WTC11 (cell line): ENCODE results near the gene MTMR6. TPM values are rescaled to one million over a fixed set of nuclear protein-coding genes. Genes with fewer than 3 reads are reported as not detected.

Source experiments
- ATAC-seq: fragments of 200-7000 bp; cut with Tn5 transposase; 2 replicates; pipeline ENCODE4 v1.10.0; 2021; ENCODE audit warnings: mild to moderate bottlenecking, moderate library complexity
- CTCF ChIA-PET: fragments of 300-600 bp; sonication (Branson Sonifier 250); formaldehyde crosslinking; loops from one replicate; lab custom pipeline; 2021; ENCODE audit warnings: antibody characterized with exemption; lab: Charles Lee
- POLR2A ChIA-PET: fragments of 350-600 bp; sonication (Branson Sonifier 250); formaldehyde crosslinking; loops from one replicate; lab custom pipeline; 2021; ENCODE audit warnings: antibody characterized with exemption; lab: Charles Lee
- DNase-seq: peaks from one replicate; pipeline ENCODE4 v3.0.0; 2021; ENCODE audit warnings: low spot score
- H3K27ac Mint-ChIP-seq: 2 replicates; pipeline ENCODE4 v1.8.0; 2021; ENCODE audit warnings: mixed read lengths
- H3K27me3 Mint-ChIP-seq: 2 replicates; pipeline ENCODE4 v1.8.0; 2021; ENCODE audit warnings: low read depth, mild to moderate bottlenecking, moderate library complexity, mixed read lengths
- H3K36me3 Mint-ChIP-seq: 2 replicates; pipeline ENCODE4 v1.8.0; 2021; ENCODE audit warnings: mixed read lengths
- H3K4me1 Mint-ChIP-seq: 2 replicates; pipeline ENCODE4 v1.8.0; 2022; ENCODE audit warnings: mixed read lengths
- H3K4me3 Mint-ChIP-seq: 2 replicates; pipeline ENCODE4 v1.8.0; 2021; ENCODE audit warnings: mild to moderate bottlenecking, moderate library complexity, mixed read lengths
- H3K9me3 Mint-ChIP-seq: 2 replicates; pipeline ENCODE4 v1.8.0; 2021; ENCODE audit warnings: mixed read lengths
- CREM ChIP-seq: sonication (generic); formaldehyde crosslinking; IDR thresholded peaks from 2 replicates; pipeline ENCODE4 v1.8.1; 2022; ENCODE audit warnings: mild to moderate bottlenecking, missing genetic modification reagents, moderate library complexity
- ELF4 ChIP-seq: sonication (generic); formaldehyde crosslinking; IDR thresholded peaks from 2 replicates; pipeline ENCODE4 v1.8.1; 2022; ENCODE audit warnings: low read depth, mild to moderate bottlenecking, moderate library complexity, missing genetic modification reagents
- FOXJ3 ChIP-seq: sonication (generic); formaldehyde crosslinking; IDR thresholded peaks from 2 replicates; pipeline ENCODE4 v1.9.0; 2021; ENCODE audit warnings: missing genetic modification reagents, mild to moderate bottlenecking, borderline replicate concordance
- GTF2I ChIP-seq: fragments of 250-450 bp; sonication (Bioruptor Pico); conservative IDR thresholded peaks from 2 replicates; pipeline ENCODE4 v1.4.0; 2021; ENCODE audit warnings: mild to moderate bottlenecking
- IRF2 ChIP-seq: sonication (generic); formaldehyde crosslinking; IDR thresholded peaks from 2 replicates; pipeline ENCODE4 v1.8.0; 2022; ENCODE audit warnings: low read depth, missing genetic modification reagents, borderline replicate concordance
- KAT7 ChIP-seq: sonication (generic); formaldehyde crosslinking; IDR thresholded peaks from 2 replicates; pipeline ENCODE4 v1.8.1; 2023; ENCODE audit warnings: missing genetic modification reagents, mild to moderate bottlenecking, borderline replicate concordance
- MYBL2 ChIP-seq: sonication (generic); formaldehyde crosslinking; IDR thresholded peaks from 2 replicates; pipeline ENCODE4 v1.8.1; 2023; ENCODE audit warnings: mild to moderate bottlenecking, moderate library complexity, missing genetic modification reagents
- NR1H2 ChIP-seq: sonication (generic); formaldehyde crosslinking; IDR thresholded peaks from 2 replicates; pipeline ENCODE4 v1.9.0; 2021; ENCODE audit warnings: mild to moderate bottlenecking, moderate library complexity, missing genetic modification reagents
- OVOL2 ChIP-seq: fragments of 250-450 bp; sonication (Bioruptor Pico); IDR thresholded peaks from 2 replicates; pipeline ENCODE4 v1.9.0; 2021; ENCODE audit warnings: mild to moderate bottlenecking, borderline replicate concordance
- PRRX2 ChIP-seq: fragments of 250-450 bp; sonication (Bioruptor Pico); IDR thresholded peaks from 2 replicates; pipeline ENCODE4 v1.8.0; 2021; ENCODE audit warnings: mild to moderate bottlenecking
- RELA ChIP-seq: sonication (generic); formaldehyde crosslinking; IDR thresholded peaks from 2 replicates; pipeline ENCODE4 v1.8.1; 2022; ENCODE audit warnings: missing genetic modification reagents, mild to moderate bottlenecking, borderline replicate concordance
- SP1 ChIP-seq: sonication (generic); formaldehyde crosslinking; conservative IDR thresholded peaks from 2 replicates; pipeline ENCODE4 v1.8.1; 2022; ENCODE audit warnings: missing genetic modification reagents
- ZNF232 ChIP-seq: sonication (generic); formaldehyde crosslinking; IDR thresholded peaks from 2 replicates; pipeline ENCODE4 v1.8.0; 2022; ENCODE audit warnings: mild to moderate bottlenecking, missing genetic modification reagents
- ZNF317 ChIP-seq: sonication (generic); formaldehyde crosslinking; IDR thresholded peaks from 2 replicates; pipeline ENCODE4 v1.8.1; 2023; ENCODE audit warnings: low read depth, mild to moderate bottlenecking, moderate library complexity, missing genetic modification reagents, borderline replicate concordance
- ZNF416 ChIP-seq: fragments of 250-450 bp; sonication (Bioruptor Pico); IDR thresholded peaks from 2 replicates; pipeline ENCODE4 v1.9.0; 2021; ENCODE audit warnings: mild to moderate bottlenecking, inconsistent platforms
- total RNA-seq: library from RNA; stranded (reverse); gene quantifications from 3 replicates; pipeline ENCODE4 v1.2.3, GENCODE V29; 2021
- TF ChIP-seq, protein P1 (sequence below): sonication (generic); formaldehyde crosslinking; IDR thresholded peaks from 2 replicates; pipeline ENCODE4 v1.8.1; 2022; ENCODE audit warnings: low read depth, missing genetic modification reagents, borderline replicate concordance
- TF ChIP-seq, protein P2 (sequence below): sonication (generic); formaldehyde crosslinking; IDR thresholded peaks from 2 replicates; pipeline ENCODE4 v1.8.1; 2023; ENCODE audit warnings: mild to moderate bottlenecking, missing genetic modification reagents
- TF ChIP-seq, protein P3 (sequence below): sonication (generic); formaldehyde crosslinking; IDR thresholded peaks from 2 replicates; pipeline ENCODE4 v1.8.1; 2023; ENCODE audit warnings: mild to moderate bottlenecking, missing genetic modification reagents, moderate library complexity
- TF ChIP-seq, protein P4 (sequence below): fragments of 250-450 bp; sonication (Bioruptor Pico); IDR thresholded peaks from 2 replicates; pipeline ENCODE4 v1.9.0; 2021; ENCODE audit warnings: mild to moderate bottlenecking, borderline replicate concordance
- TF ChIP-seq, protein P5 (sequence below): fragments of 200-600 bp; IDR thresholded peaks from 2 replicates; pipeline ENCODE4 v1.8.0; 2022; ENCODE audit warnings: antibody characterized with exemption
- TF ChIP-seq, protein P6 (sequence below): sonication (generic); formaldehyde crosslinking; IDR thresholded peaks from 2 replicates; pipeline ENCODE4 v1.8.0; 2022; ENCODE audit warnings: mild to moderate bottlenecking, missing genetic modification reagents
- TF ChIP-seq, protein P7 (sequence below): sonication (generic); formaldehyde crosslinking; IDR thresholded peaks from 2 replicates; pipeline ENCODE4 v1.8.1; 2022; ENCODE audit warnings: mild to moderate bottlenecking, missing genetic modification reagents, moderate library complexity, borderline replicate concordance

The MTMR6 gene
- total RNA-seq, 1 experiment from 2014 or later, result 8.6 TPM

DNA sequence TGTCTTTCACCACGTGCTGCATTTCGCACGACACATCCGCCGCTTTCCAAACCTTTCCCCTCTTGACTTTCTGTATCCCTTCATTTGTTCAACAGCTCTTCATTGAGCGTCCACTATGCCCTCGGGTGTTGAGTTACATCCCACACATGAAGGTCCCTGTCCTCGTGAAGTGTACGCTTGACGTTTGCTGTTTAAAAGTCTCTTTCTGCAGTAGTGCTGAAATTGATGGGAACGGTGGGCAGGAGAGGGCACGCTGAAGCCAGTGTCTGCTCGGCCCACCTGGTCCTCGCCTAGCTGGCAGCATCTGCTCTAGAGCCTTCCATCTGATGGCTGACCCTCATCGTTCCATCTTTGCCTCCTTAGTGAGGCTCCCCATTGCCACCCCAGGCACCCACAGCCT lies 59.6 kb downstream of the MTMR6 start:
- no peak for TF ChIP-seq NR1H2 (CRISPR knock-in tag)
- TF ChIP-seq, protein P1, sequence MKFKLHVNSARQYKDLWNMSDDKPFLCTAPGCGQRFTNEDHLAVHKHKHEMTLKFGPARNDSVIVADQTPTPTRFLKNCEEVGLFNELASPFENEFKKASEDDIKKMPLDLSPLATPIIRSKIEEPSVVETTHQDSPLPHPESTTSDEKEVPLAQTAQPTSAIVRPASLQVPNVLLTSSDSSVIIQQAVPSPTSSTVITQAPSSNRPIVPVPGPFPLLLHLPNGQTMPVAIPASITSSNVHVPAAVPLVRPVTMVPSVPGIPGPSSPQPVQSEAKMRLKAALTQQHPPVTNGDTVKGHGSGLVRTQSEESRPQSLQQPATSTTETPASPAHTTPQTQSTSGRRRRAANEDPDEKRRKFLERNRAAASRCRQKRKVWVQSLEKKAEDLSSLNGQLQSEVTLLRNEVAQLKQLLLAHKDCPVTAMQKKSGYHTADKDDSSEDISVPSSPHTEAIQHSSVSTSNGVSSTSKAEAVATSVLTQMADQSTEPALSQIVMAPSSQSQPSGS (CRISPR knock-in tag), result no peak
- TF ChIP-seq CREM, result no peak
- no peak for TF ChIP-seq SP1
- no peak for TF ChIP-seq PRRX2 (CRISPR knock-in tag)
- TF ChIP-seq, protein P2, sequence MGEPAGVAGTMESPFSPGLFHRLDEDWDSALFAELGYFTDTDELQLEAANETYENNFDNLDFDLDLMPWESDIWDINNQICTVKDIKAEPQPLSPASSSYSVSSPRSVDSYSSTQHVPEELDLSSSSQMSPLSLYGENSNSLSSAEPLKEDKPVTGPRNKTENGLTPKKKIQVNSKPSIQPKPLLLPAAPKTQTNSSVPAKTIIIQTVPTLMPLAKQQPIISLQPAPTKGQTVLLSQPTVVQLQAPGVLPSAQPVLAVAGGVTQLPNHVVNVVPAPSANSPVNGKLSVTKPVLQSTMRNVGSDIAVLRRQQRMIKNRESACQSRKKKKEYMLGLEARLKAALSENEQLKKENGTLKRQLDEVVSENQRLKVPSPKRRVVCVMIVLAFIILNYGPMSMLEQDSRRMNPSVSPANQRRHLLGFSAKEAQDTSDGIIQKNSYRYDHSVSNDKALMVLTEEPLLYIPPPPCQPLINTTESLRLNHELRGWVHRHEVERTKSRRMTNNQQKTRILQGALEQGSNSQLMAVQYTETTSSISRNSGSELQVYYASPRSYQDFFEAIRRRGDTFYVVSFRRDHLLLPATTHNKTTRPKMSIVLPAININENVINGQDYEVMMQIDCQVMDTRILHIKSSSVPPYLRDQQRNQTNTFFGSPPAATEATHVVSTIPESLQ (CRISPR knock-in tag), result no peak
- DNase-seq (no peak), ATAC-seq (no peak)
- ChIA-PET POLR2A (no interaction called here), CTCF (no interaction called here)
- H3K36me3 Mint-ChIP-seq, result no peaks in the 10 kb centered on the region
- H3K4me3 Mint-ChIP-seq, result no peak overlapping the region
- no peaks in the 10 kb centered on the region for H3K4me1 Mint-ChIP-seq
- H3K9me3 Mint-ChIP-seq, result no peaks in the 10 kb centered on the region
- H3K27me3 Mint-ChIP-seq, result peaks cover 3% of the 10 kb centered on the region; the same call in 1 of the 2 replicates
- no peak overlapping the region for H3K27ac Mint-ChIP-seq

DNA sequence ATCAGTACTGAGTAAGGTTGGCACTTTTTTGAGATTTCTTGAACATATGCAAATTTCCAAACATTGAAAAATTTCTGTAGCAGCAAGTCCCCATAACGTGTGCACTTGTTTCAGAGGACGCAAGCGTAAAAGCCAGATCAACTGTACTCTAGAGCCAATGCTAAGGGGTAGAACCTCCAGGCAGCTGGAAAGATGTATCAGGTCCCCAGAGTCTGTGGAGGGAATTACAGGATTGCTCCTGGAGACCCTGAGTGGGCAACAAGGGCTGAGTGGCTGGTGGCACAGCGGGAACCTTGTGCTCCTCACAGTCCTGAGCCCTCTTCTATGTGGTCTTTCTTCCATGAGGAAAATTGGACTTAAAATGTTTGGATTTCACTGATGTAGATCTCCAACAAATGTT lies 61.3 kb downstream of the MTMR6 start:
- Mint-ChIP-seq H3K4me3 (no peak overlapping the region), H3K27ac (no peak overlapping the region), H3K36me3 (no peaks in the 10 kb centered on the region), H3K4me1 (no peaks in the 10 kb centered on the region), H3K27me3 (peaks cover 3% of the 10 kb centered on the region; the same call in 1 of the 2 replicates), H3K9me3 (no peaks in the 10 kb centered on the region)
- DNase-seq (no peak), ATAC-seq (peak; percentile 75)
- TF ChIP-seq, protein P3, sequence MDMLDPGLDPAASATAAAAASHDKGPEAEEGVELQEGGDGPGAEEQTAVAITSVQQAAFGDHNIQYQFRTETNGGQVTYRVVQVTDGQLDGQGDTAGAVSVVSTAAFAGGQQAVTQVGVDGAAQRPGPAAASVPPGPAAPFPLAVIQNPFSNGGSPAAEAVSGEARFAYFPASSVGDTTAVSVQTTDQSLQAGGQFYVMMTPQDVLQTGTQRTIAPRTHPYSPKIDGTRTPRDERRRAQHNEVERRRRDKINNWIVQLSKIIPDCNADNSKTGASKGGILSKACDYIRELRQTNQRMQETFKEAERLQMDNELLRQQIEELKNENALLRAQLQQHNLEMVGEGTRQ (CRISPR knock-in tag), result no peak
- TF ChIP-seq ZNF416 (CRISPR knock-in tag) (no peak), MYBL2 (CRISPR knock-in tag) (no peak), ZNF232 (CRISPR knock-in tag) (no peak), ZNF317 (CRISPR knock-in tag) (no peak), GTF2I (CRISPR knock-in tag) (no peak), KAT7 (no peak), OVOL2 (no peak), IRF2 (CRISPR knock-in tag) (no peak), RELA (no peak), ELF4 (CRISPR knock-in tag) (no peak), FOXJ3 (no peak)
- TF ChIP-seq, protein P4, sequence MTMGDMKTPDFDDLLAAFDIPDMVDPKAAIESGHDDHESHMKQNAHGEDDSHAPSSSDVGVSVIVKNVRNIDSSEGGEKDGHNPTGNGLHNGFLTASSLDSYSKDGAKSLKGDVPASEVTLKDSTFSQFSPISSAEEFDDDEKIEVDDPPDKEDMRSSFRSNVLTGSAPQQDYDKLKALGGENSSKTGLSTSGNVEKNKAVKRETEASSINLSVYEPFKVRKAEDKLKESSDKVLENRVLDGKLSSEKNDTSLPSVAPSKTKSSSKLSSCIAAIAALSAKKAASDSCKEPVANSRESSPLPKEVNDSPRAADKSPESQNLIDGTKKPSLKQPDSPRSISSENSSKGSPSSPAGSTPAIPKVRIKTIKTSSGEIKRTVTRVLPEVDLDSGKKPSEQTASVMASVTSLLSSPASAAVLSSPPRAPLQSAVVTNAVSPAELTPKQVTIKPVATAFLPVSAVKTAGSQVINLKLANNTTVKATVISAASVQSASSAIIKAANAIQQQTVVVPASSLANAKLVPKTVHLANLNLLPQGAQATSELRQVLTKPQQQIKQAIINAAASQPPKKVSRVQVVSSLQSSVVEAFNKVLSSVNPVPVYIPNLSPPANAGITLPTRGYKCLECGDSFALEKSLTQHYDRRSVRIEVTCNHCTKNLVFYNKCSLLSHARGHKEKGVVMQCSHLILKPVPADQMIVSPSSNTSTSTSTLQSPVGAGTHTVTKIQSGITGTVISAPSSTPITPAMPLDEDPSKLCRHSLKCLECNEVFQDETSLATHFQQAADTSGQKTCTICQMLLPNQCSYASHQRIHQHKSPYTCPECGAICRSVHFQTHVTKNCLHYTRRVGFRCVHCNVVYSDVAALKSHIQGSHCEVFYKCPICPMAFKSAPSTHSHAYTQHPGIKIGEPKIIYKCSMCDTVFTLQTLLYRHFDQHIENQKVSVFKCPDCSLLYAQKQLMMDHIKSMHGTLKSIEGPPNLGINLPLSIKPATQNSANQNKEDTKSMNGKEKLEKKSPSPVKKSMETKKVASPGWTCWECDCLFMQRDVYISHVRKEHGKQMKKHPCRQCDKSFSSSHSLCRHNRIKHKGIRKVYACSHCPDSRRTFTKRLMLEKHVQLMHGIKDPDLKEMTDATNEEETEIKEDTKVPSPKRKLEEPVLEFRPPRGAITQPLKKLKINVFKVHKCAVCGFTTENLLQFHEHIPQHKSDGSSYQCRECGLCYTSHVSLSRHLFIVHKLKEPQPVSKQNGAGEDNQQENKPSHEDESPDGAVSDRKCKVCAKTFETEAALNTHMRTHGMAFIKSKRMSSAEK (CRISPR knock-in tag), result no peak
- TF ChIP-seq, protein P5, sequence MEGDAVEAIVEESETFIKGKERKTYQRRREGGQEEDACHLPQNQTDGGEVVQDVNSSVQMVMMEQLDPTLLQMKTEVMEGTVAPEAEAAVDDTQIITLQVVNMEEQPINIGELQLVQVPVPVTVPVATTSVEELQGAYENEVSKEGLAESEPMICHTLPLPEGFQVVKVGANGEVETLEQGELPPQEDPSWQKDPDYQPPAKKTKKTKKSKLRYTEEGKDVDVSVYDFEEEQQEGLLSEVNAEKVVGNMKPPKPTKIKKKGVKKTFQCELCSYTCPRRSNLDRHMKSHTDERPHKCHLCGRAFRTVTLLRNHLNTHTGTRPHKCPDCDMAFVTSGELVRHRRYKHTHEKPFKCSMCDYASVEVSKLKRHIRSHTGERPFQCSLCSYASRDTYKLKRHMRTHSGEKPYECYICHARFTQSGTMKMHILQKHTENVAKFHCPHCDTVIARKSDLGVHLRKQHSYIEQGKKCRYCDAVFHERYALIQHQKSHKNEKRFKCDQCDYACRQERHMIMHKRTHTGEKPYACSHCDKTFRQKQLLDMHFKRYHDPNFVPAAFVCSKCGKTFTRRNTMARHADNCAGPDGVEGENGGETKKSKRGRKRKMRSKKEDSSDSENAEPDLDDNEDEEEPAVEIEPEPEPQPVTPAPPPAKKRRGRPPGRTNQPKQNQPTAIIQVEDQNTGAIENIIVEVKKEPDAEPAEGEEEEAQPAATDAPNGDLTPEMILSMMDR, result no peak
- TF ChIP-seq, protein P6, sequence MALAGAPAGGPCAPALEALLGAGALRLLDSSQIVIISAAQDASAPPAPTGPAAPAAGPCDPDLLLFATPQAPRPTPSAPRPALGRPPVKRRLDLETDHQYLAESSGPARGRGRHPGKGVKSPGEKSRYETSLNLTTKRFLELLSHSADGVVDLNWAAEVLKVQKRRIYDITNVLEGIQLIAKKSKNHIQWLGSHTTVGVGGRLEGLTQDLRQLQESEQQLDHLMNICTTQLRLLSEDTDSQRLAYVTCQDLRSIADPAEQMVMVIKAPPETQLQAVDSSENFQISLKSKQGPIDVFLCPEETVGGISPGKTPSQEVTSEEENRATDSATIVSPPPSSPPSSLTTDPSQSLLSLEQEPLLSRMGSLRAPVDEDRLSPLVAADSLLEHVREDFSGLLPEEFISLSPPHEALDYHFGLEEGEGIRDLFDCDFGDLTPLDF, result no peak
- TF ChIP-seq, protein P7, sequence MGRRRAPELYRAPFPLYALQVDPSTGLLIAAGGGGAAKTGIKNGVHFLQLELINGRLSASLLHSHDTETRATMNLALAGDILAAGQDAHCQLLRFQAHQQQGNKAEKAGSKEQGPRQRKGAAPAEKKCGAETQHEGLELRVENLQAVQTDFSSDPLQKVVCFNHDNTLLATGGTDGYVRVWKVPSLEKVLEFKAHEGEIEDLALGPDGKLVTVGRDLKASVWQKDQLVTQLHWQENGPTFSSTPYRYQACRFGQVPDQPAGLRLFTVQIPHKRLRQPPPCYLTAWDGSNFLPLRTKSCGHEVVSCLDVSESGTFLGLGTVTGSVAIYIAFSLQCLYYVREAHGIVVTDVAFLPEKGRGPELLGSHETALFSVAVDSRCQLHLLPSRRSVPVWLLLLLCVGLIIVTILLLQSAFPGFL (CRISPR knock-in tag), result no peak
- CTCF ChIA-PET, result interaction anchor here (1.5 kb wide), 1 partner anchor 11 kb away, joined by 3 read pairs; no protein-coding TSS in a partner anchor
- POLR2A ChIA-PET, result no interaction called here
